GM23338 (cell line): ENCODE results near the gene HSDL2.

ENCODE experiments used
- EZH2 ChIP-seq: fragments of 200-600 bp; sonication (generic); IDR thresholded peaks from one replicate; pipeline ENCODE4 v1.8.0; 2017; ENCODE audit warnings: antibody characterized with exemption, mild to moderate bottlenecking, low read depth; ENCODE audit not compliant: unreplicated experiment
- EZH2phosphoT487 ChIP-seq: fragments of 200-600 bp; sonication (generic); IDR thresholded peaks from one replicate; pipeline ENCODE4 v1.8.1; 2018; ENCODE audit warnings: antibody characterized with exemption; ENCODE audit not compliant: unreplicated experiment
- POLR2AphosphoS5 ChIP-seq: IDR thresholded peaks from 2 replicates; pipeline ENCODE4 v1.6.1; 2016; ENCODE audit warnings: antibody characterized with exemption, low read depth
- STAT1 ChIP-seq: IDR thresholded peaks from one replicate; pipeline ENCODE4 v1.6.1; 2016; ENCODE audit warnings: antibody characterized with exemption; ENCODE audit not compliant: unreplicated experiment
- ZNF331 ChIP-seq: fragments of 250-450 bp; sonication (Bioruptor Pico); IDR thresholded peaks from 2 replicates; pipeline ENCODE4 v1.5.0; 2020; ENCODE audit warnings: low read depth, mild to moderate bottlenecking, moderate library complexity
- TF ChIP-seq, protein P1 (sequence below), 2 experiments: fragments of 200-600 bp in 1 of 2; sonication (generic) in 1 of 2; conservative IDR thresholded peaks; 2 replicates each; pipeline versions ENCODE4 v1.5.1 to v1.6.1; 2016 to 2017; ENCODE audit warnings: antibody characterized with exemption in 2 of 2, low read depth in 2 of 2, mild to moderate bottlenecking in 2 of 2, moderate library complexity in 1 of 2
- TF ChIP-seq, protein P2 (sequence below): IDR thresholded peaks from 2 replicates; pipeline ENCODE4 v1.6.1; 2016; ENCODE audit warnings: antibody characterized with exemption

DNA sequence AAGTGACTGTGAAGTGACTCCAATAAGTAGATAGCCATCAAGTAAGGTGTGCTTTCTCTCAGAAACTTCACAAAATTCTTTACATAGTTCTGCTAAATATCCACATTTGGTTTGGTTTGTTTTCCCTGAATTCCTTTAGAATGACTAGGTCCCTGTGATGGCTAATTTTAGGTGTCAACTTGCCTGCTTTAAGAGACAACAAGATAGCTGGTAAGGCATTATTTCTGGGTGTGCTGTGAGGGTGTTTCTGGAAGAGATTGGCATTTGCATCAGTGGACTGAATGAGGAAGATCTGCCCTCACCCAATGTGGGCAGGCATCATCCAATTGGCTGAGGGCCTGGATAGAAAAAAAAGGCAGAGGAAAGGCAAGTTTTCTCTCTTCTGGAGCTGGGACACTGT, 38.2 kb upstream of the HSDL2 start:
- TF ChIP-seq, protein P1, sequence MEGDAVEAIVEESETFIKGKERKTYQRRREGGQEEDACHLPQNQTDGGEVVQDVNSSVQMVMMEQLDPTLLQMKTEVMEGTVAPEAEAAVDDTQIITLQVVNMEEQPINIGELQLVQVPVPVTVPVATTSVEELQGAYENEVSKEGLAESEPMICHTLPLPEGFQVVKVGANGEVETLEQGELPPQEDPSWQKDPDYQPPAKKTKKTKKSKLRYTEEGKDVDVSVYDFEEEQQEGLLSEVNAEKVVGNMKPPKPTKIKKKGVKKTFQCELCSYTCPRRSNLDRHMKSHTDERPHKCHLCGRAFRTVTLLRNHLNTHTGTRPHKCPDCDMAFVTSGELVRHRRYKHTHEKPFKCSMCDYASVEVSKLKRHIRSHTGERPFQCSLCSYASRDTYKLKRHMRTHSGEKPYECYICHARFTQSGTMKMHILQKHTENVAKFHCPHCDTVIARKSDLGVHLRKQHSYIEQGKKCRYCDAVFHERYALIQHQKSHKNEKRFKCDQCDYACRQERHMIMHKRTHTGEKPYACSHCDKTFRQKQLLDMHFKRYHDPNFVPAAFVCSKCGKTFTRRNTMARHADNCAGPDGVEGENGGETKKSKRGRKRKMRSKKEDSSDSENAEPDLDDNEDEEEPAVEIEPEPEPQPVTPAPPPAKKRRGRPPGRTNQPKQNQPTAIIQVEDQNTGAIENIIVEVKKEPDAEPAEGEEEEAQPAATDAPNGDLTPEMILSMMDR (conservative IDR thresholded peaks at IDR 0.05; ENCODE audit: low read depth in 2 of 2), result no peak
- TF ChIP-seq EZH2, result no peak
- no peak for TF ChIP-seq EZH2phosphoT487
- TF ChIP-seq, protein P2, sequence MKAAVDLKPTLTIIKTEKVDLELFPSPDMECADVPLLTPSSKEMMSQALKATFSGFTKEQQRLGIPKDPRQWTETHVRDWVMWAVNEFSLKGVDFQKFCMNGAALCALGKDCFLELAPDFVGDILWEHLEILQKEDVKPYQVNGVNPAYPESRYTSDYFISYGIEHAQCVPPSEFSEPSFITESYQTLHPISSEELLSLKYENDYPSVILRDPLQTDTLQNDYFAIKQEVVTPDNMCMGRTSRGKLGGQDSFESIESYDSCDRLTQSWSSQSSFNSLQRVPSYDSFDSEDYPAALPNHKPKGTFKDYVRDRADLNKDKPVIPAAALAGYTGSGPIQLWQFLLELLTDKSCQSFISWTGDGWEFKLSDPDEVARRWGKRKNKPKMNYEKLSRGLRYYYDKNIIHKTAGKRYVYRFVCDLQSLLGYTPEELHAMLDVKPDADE, result no peak
- TF ChIP-seq STAT1, result no peak
- TF ChIP-seq POLR2AphosphoS5, result no peak
- no peak for TF ChIP-seq ZNF331 (CRISPR knock-in tag)
